ENCODE data around the gene KIFAP3. TPM values are rescaled to one million over a fixed set of nuclear protein-coding genes. Genes with fewer than 3 reads are reported as not detected.

KIFAP3 gene
- total RNA-seq, 1 donor from 2014 or later, result 30.0 TPM

- no peak overlapping the region for H3K4me3 ChIP-seq
- TF ChIP-seq POLR2AphosphoS5 (IDR thresholded peaks at IDR 0.05; ENCODE audit: insufficient read depth in 1 of 2, low read depth in 1 of 2) (no peak), POLR2A (IDR thresholded peaks at IDR 0.05) (no peak), CTCF (IDR thresholded peaks at IDR 0.05) (no peak)
- intact Hi-C loops (cut with DNase I), result no loop called here
- peaks cover 0 to 7% of the 10 kb centered on the region in 2 donors for H3K36me3 ChIP-seq
- H3K9me3 ChIP-seq, result no peaks in the 10 kb centered on the region
- no peak for DNase-seq (ENCODE audit: extremely low spot score in 2 of 2)
- H3K4me1 ChIP-seq, result no peaks in the 10 kb centered on the region
- no peak overlapping the region for H3K27ac ChIP-seq
- no peaks in the 10 kb centered on the region for H3K27me3 ChIP-seq
Observed at GRCh38 chr1:169974067-169974466, 100.4 kb downstream of the KIFAP3 start.

DNA sequence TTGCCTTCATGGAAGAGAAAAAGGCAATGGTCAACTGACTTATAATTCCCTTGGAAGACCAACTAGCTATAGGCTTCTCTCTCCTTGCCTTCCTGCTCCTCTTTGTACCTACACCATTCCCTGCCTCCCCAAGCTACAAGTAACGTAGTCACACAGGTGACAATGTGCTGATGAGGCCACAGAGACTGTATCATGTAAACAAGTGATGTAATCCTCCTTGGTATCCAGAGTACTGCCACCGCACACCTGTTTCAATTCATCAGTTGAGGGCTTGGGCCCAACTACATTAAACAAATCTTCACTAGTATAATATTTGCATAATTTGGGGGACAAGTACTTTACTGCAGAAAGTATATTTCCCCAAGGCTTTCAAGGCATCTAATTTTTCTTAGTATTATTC is 104.4 kb downstream of the KIFAP3 start:
- intact Hi-C loops (cut with DNase I), result no loop called here
- peaks cover 0 to 5% of the 10 kb centered on the region in 2 donors for H3K36me3 ChIP-seq
- H3K4me1 ChIP-seq, result no peaks in the 10 kb centered on the region
- no peak for DNase-seq (ENCODE audit: extremely low spot score in 2 of 2)
- TF ChIP-seq CTCF (IDR thresholded peaks at IDR 0.05), result no peak
- no peak for TF ChIP-seq POLR2A (IDR thresholded peaks at IDR 0.05)
- TF ChIP-seq POLR2AphosphoS5 (IDR thresholded peaks at IDR 0.05; ENCODE audit: insufficient read depth in 1 of 2, low read depth in 1 of 2), result no peak
- no peaks in the 10 kb centered on the region for H3K27me3 ChIP-seq
- no peak overlapping the region for H3K27ac ChIP-seq
- no peak overlapping the region for H3K4me3 ChIP-seq
- no peaks in the 10 kb centered on the region for H3K9me3 ChIP-seq

DNA sequence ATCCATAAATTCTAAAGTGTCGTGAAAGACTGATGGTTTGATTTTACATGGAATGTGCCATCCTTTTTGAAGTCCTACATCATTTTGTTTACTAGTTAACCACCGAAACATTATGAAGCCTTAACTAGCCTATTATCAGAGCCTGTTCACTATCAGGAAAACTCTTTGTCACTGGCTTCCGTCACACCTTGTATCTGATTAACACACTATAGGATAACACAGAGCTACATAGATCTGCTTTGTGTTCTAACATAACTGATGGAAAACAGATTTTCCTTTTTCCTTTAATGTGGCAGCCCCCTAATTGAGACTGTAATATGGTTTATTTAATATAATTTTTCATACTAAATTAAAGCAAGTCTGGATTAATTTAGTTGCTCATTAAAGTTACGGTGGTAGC is 106.3 kb downstream of the KIFAP3 start:
- Histone ChIP-seq H3K9me3 (no peaks in the 10 kb centered on the region), H3K4me3 (no peak overlapping the region), H3K27me3 (no peaks in the 10 kb centered on the region), H3K4me1 (no peaks in the 10 kb centered on the region), H3K36me3 (no peaks in the 10 kb centered on the region), H3K27ac (no peak overlapping the region)
- no peak for DNase-seq (ENCODE audit: extremely low spot score in 2 of 2)
- intact Hi-C loops (cut with DNase I), result no loop called here
- TF ChIP-seq POLR2AphosphoS5 (IDR thresholded peaks at IDR 0.05; ENCODE audit: insufficient read depth in 1 of 2, low read depth in 1 of 2) (no peak), CTCF (IDR thresholded peaks at IDR 0.05) (no peak), POLR2A (IDR thresholded peaks at IDR 0.05) (no peak)

- intact Hi-C loops (cut with DNase I), result no loop called here
- Histone ChIP-seq H3K27me3 (no peaks in the 10 kb centered on the region), H3K4me1 (no peaks in the 10 kb centered on the region), H3K9me3 (no peaks in the 10 kb centered on the region), H3K27ac (no peak overlapping the region), H3K36me3 (no peaks in the 10 kb centered on the region), H3K4me3 (no peak overlapping the region)
- no peak for DNase-seq (ENCODE audit: extremely low spot score in 2 of 2)
- TF ChIP-seq CTCF (IDR thresholded peaks at IDR 0.05), result no peak
- no peak for TF ChIP-seq POLR2A (IDR thresholded peaks at IDR 0.05)
- TF ChIP-seq POLR2AphosphoS5 (IDR thresholded peaks at IDR 0.05; ENCODE audit: insufficient read depth in 1 of 2, low read depth in 1 of 2), result no peak
Observed at GRCh38 chr1:169964206-169964605, 110.3 kb downstream of the KIFAP3 start.

DNA sequence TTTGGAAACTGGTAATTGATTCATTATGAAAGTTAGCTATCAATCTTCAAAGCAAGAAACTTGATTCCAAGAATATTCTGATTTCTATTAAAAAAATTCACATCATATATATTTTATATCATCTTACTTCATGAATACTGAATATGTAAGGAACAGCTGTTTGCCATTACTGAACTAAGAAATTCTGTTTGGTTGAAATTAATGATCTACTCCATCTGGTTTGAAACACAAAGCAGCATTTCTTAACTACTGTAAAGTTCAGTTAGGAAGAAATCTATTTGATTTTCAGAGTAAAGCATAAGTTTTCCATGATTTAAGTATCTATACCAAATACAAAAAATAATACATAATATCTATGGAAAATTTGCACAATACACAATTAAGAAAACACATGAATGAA is 114.8 kb downstream of the KIFAP3 start:
- Histone ChIP-seq H3K4me3 (no peak overlapping the region), H3K36me3 (no peaks in the 10 kb centered on the region), H3K27ac (no peak overlapping the region), H3K4me1 (no peaks in the 10 kb centered on the region), H3K27me3 (no peaks in the 10 kb centered on the region), H3K9me3 (no peaks in the 10 kb centered on the region)
- intact Hi-C loops (cut with DNase I), result no loop called here
- no peak for DNase-seq (ENCODE audit: extremely low spot score in 2 of 2)
- no peak for TF ChIP-seq CTCF (IDR thresholded peaks at IDR 0.05)
- no peak for TF ChIP-seq POLR2AphosphoS5 (IDR thresholded peaks at IDR 0.05; ENCODE audit: insufficient read depth in 1 of 2, low read depth in 1 of 2)
- no peak for TF ChIP-seq POLR2A (IDR thresholded peaks at IDR 0.05)

Data from vagina (tissue), 2 donors.